AG04450 (cell line): ENCODE results near the gene CFAP58. TPM values are rescaled to one million over a fixed set of nuclear protein-coding genes. Genes with fewer than 3 reads are reported as not detected.

Experiments used
- CTCF ChIA-PET: fragments of 300-600, 350-600 bp; formaldehyde crosslinking; extraction: SDS; loops from one replicate; lab custom pipeline; 2022; ENCODE audit warnings: antibody characterized with exemption, inconsistent platforms; lab: Charles Lee
- POLR2A ChIA-PET: fragments of 350-600 bp; formaldehyde crosslinking; extraction: SDS; loops from one replicate; lab custom pipeline; 2021; ENCODE audit warnings: antibody characterized with exemption, inconsistent platforms; lab: Yijun Ruan, JAX
- DNase-seq: peaks from one replicate; pipeline ENCODE4 v3.0.0-alpha.2; 2011; ENCODE audit warnings: low read depth, low spot score
- H3K27ac ChIP-seq: one replicate; pipeline ENCODE4 v1.5.1; 2012; ENCODE audit warnings: low read depth, low read length, control low read depth
- H3K27me3 ChIP-seq: one replicate; pipeline ENCODE4 v1.6.0; 2012; ENCODE audit warnings: low read length; ENCODE audit not compliant: control insufficient read depth, insufficient read depth
- H3K4me3 ChIP-seq: 2 replicates; pipeline ENCODE4 v1.5.1; 2011; ENCODE audit warnings: mild to moderate bottlenecking, low read depth, low read length, control low read depth
- H3K9me3 ChIP-seq: 2 replicates; pipeline ENCODE4 v1.5.1; 2012; ENCODE audit warnings: low read length; ENCODE audit not compliant: control insufficient read depth, insufficient read depth
- CTCF ChIP-seq: IDR thresholded peaks from 2 replicates; pipeline ENCODE4 v1.5.1; 2011; ENCODE audit warnings: low read depth, low read length, control low read depth, inconsistent platforms
- polyA plus RNA-seq: library from polyadenylated mRNA; depleted of rRNA; stranded (reverse); fragments of >200 nt; gene quantifications from 2 replicates; pipeline ENCODE4 v1.2.3, GENCODE V29; 2011

Gene CFAP58
- polyA plus RNA-seq, 1 experiment = 0.51 TPM

DNA sequence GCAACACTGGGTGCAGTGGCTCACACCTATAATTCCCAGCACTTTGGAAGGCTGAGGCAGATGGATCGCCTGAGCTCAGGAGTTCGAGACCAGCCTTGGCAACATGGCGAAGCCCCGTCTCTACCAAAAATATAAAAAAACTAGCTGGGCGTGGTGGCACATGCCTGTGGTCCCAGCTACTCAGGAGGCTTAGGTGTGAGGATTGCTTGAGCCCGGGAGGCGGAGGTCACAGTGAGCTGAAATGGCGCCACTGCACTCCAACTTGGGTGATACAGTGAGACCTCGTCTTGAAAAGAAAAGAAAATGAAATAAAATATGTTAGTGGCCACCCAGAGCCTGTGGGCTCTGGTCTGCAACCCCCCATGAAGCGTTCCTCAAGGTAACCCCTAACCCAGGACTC lies 28.7 kb upstream of the CFAP58 start:
- CTCF ChIA-PET = interaction anchor here (1.2 to 5.5 kb wide), 3 partner anchors 19 to 33 kb away, joined by 4 to 35 read pairs (median 6); no protein-coding TSS in a partner anchor
- Histone ChIP-seq H3K27me3 (no peaks in the 10 kb centered on the region), H3K4me3 (no peak overlapping the region), H3K27ac (no peak overlapping the region), H3K9me3 (no peaks in the 10 kb centered on the region)
- POLR2A ChIA-PET = no interaction called here
- no peak for DNase-seq
- no peak for TF ChIP-seq CTCF

DNA sequence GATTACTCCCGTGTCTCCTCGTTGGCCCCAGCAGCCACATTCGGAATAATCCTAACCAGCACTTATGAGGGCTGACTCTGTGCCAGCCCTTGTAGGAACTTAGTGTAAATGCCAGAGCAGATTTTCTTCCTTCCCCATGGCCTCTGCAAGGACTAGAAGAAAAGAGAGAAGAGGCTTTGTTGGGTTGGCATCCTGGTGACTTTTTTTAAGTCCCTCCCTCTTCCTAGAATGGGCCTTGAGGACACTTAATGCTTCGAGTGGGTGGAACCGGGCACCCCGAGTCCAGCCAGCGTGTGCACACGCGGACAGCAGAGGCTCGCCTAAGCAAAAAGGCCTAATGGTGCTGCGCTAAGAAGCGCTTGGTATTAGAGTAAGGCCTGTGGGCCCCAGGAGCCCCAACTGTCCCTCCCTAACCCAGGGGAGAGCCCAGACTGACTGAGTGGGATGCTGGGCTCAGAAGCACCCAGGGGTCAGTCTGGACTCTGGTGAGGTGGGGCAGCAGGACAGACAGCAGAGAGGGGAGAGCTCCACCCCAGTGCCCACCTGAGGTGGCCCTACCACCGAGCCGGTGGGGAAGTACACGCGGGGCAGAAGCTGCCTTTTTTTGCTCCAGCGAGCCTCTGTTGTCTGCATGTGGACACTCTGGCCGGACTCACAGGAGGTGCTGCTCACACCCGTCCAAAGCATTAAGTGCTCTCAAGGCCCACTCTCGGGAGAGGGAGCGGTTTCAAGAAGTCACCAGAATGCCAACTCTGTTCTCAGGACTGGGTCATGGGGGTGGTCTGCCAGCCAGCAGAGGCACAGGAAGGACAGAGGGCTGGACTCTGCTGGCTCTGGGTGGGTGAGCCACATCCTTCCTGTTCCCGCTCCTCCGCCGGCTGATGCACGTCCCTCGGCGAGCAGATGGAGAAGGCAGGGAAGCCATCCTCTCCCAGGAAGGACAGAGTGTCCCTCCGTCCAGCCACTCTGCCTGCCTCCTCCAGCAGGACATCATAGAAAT lies 27.9 kb upstream of the CFAP58 start:
- CTCF ChIA-PET = interaction anchor here (1.8 to 5.5 kb wide), 2 partner anchors 20 to 34 kb away, joined by 6 to 35 read pairs; no protein-coding TSS in a partner anchor
- POLR2A ChIA-PET = no interaction called here
- no peak overlapping the region for H3K27ac ChIP-seq

GRCh38 chr10:104326991-104327610 lies 26.5 kb upstream of the CFAP58 start:
- Histone ChIP-seq H3K27me3 (no peaks in the 10 kb centered on the region), H3K9me3 (no peaks in the 10 kb centered on the region), H3K4me3 (peak overlapping the region; percentile 57; the same call in 1 of the 2 replicates), H3K27ac (peak overlapping the region; percentile 96)
- POLR2A ChIA-PET = interaction anchor here (1.4 kb wide), 1 partner anchor 53 kb away, joined by 3 read pairs; no protein-coding TSS in a partner anchor
- DNase-seq = no peak
- CTCF ChIA-PET = interaction anchor here (0.8 to 5.5 kb wide), 5 partner anchors 21 to 35 kb away, joined by 3 to 35 read pairs (median 5); partner anchors contain the start of gene CFAP58
- TF ChIP-seq CTCF = no peak

More for the DNA sequence above, 27.9 kb upstream of the CFAP58 start:
- TF ChIP-seq CTCF = no peak
- no peaks in the 10 kb centered on the region for H3K27me3 ChIP-seq
- no peak for DNase-seq
- H3K9me3 ChIP-seq = no peaks in the 10 kb centered on the region
- no peak overlapping the region for H3K4me3 ChIP-seq

GRCh38 chr10:104327745-104328645 lies 25.6 kb upstream of the CFAP58 start:
- H3K4me3 ChIP-seq = peak overlapping the region; percentile 57
- ChIA-PET CTCF (interaction anchor here (1.4 to 5.5 kb wide), 4 partner anchors 22 to 36 kb away, joined by 3 to 35 read pairs (median 5); partner anchors contain the start of gene CFAP58), POLR2A (interaction anchor here (0.6 to 1.4 kb wide), 3 partner anchors 10 to 118 kb away, joined by 3 read pairs; partner anchors contain the start of gene ITPRIP)
- peak overlapping the region; percentile 96 for H3K27ac ChIP-seq
- H3K9me3 ChIP-seq = no peaks in the 10 kb centered on the region
- no peaks in the 10 kb centered on the region for H3K27me3 ChIP-seq
- DNase-seq = no peak
- TF ChIP-seq CTCF = peak; percentile 36
